ENCODE data around the gene BTBD6.
"Not testable (repeated sequence)": the region's sequence is repeated elsewhere in the genome, so short reads cannot be mapped to it uniquely, and the experiment has no call there.

- not testable (repeated sequence) for TF ChIP-seq POLR2A, POLR2AphosphoS5, TAF1 (IDR thresholded peaks at IDR 0.05; ENCODE audit: low read depth, low read length)
These were observed 29.1 kb downstream of the BTBD6 start for GRCh38 chr14:105277448-105277847.

Measured in GM12891 (cell line).